ENCODE measurements around the gene TENM3.

The TENM3 gene

GRCh38 chr4:182306792-182307507, 63.7 kb downstream of the TENM3 start (continued):
- TF ChIP-seq IKZF3 (tag by site-specific recombination; IDR thresholded peaks at IDR 0.05) (no peak), ZXDB (tag by site-specific recombination; IDR thresholded peaks at IDR 0.05) (peak; percentile 51), ZNF549 (tag by site-specific recombination; IDR thresholded peaks at IDR 0.05) (no peak), ZSCAN23 (tag by site-specific recombination; IDR thresholded peaks at IDR 0.05) (0 out of 2 replicates have a peak, but pooled peaks have one; percentile 69), ZNF645 (tag by site-specific recombination; IDR thresholded peaks at IDR 0.05) (no peak), KLF16 (tag by site-specific recombination; IDR thresholded peaks at IDR 0.05) (no peak), ZSCAN16 (tag by site-specific recombination; IDR thresholded peaks at IDR 0.05) (no peak), ZNF510 (tag by site-specific recombination; IDR thresholded peaks at IDR 0.05; ENCODE audit: insufficient replicate concordance) (no peak), ZBTB11 (tag by site-specific recombination; conservative IDR thresholded peaks at IDR 0.05; ENCODE audit: low read depth) (no peak), GFI1B (tag by site-specific recombination; IDR thresholded peaks at IDR 0.05) (no peak), PBX3 (CRISPR knock-in tag; IDR thresholded peaks at IDR 0.05) (no peak), ZNF184 (tag by site-specific recombination; IDR thresholded peaks at IDR 0.05) (no peak), ZNF544 (tag by site-specific recombination; IDR thresholded peaks at IDR 0.05) (no peak), ZNF18 (tag by site-specific recombination; IDR thresholded peaks at IDR 0.05) (0 out of 2 replicates have a peak, but pooled peaks have one; percentile 23), ZBTB21 (tag by site-specific recombination; IDR thresholded peaks at IDR 0.05) (no peak; the same call in 1 of the 2 replicates), KLF1 (tag by site-specific recombination; IDR thresholded peaks at IDR 0.05) (no peak), ZBTB10 (tag by site-specific recombination; IDR thresholded peaks at IDR 0.05) (no peak), ZNF214 (tag by site-specific recombination; IDR thresholded peaks at IDR 0.05; ENCODE audit: borderline replicate concordance) (no peak), OVOL3 (tag by site-specific recombination; IDR thresholded peaks at IDR 0.05) (no peak; the same call in 1 of the 2 replicates), HOXD13 (CRISPR knock-in tag; IDR thresholded peaks at IDR 0.05; ENCODE audit: borderline replicate concordance) (no peak), ZBTB7A (tag by site-specific recombination; IDR thresholded peaks at IDR 0.05; ENCODE audit: low read depth) (no peak), INSM2 (tag by site-specific recombination; IDR thresholded peaks at IDR 0.05) (peak; percentile 71), ZNF138 (tag by site-specific recombination; IDR thresholded peaks at IDR 0.05; ENCODE audit: borderline replicate concordance) (no peak), ZNF513 (tag by site-specific recombination; IDR thresholded peaks at IDR 0.05) (0 out of 2 replicates have a peak, but pooled peaks have one; percentile 11), ZNF777 (tag by site-specific recombination; IDR thresholded peaks at IDR 0.05; ENCODE audit: borderline replicate concordance) (no peak), ZNF121 (tag by site-specific recombination; IDR thresholded peaks at IDR 0.05) (no peak)
